Measurements from ENCODE around the gene SLC24A3. TPM values are rescaled to one million over a fixed set of nuclear protein-coding genes. Genes with fewer than 3 reads are reported as not detected.

Gene SLC24A3
- total RNA-seq, 1 experiment from 2014 or later, result not detected

GRCh38 chr20:19392344-19393130, 180.1 kb downstream of the SLC24A3 start:
- Histone ChIP-seq H4K20me1 (ENCODE audit: insufficient read depth) (no peaks in the 10 kb centered on the region; the same call in 1 of the 2 replicates), H3K36me3 (ENCODE audit: low read depth) (no peaks in the 10 kb centered on the region), H3K4me1 (replicated peaks; ENCODE audit: insufficient read depth) (no peaks in the 10 kb centered on the region), H3K9me3 (ENCODE audit: insufficient read depth, low read depth) (no peaks in the 10 kb centered on the region), H3K9me2 (ENCODE audit: insufficient read depth) (0 out of 2 replicates have a peak, but pooled peaks cover 4% of the 10 kb centered on the region), H3F3A (ENCODE audit: insufficient read depth, low read depth) (no peaks in the 10 kb centered on the region), H3K4me2 (no peak overlapping the region), H3K79me2 (ENCODE audit: low read depth) (no peaks in the 10 kb centered on the region), H3K27ac (no peak overlapping the region), H2AFZ (no peak overlapping the region), H3K4me3 (no peak overlapping the region), H3K27me3 (ENCODE audit: insufficient read depth, low read depth) (no peaks in the 10 kb centered on the region)
- CTCF ChIA-PET, result no interaction called here
- BruUV-seq (replicated peaks), result no TSS peak
- intact Hi-C loops (cut with micrococcal nuclease; ENCODE audit: unreplicated experiment), result no loop called here
- POLR2A ChIA-PET (ENCODE audit: unreplicated experiment), result no interaction called here
- no peak for TF ChIP-seq EZH2 (IDR thresholded peaks at IDR 0.05; ENCODE audit: low read depth)
- TF ChIP-seq CTCF (conservative IDR thresholded peaks at IDR 0.05), result no peak
- no peak for DNase-seq

- Histone ChIP-seq H3F3A (ENCODE audit: insufficient read depth, low read depth) (no peaks in the 10 kb centered on the region), H3K79me2 (ENCODE audit: low read depth) (no peaks in the 10 kb centered on the region), H3K9me2 (ENCODE audit: insufficient read depth) (0 out of 2 replicates have a peak, but pooled peaks cover 4% of the 10 kb centered on the region), H2AFZ (no peak overlapping the region), H3K4me2 (no peak overlapping the region), H3K27ac (no peak overlapping the region), H3K4me3 (no peak overlapping the region), H3K36me3 (ENCODE audit: low read depth) (no peaks in the 10 kb centered on the region), H4K20me1 (ENCODE audit: insufficient read depth) (no peaks in the 10 kb centered on the region; the same call in 1 of the 2 replicates), H3K27me3 (ENCODE audit: insufficient read depth, low read depth) (no peaks in the 10 kb centered on the region), H3K4me1 (replicated peaks; ENCODE audit: insufficient read depth) (no peaks in the 10 kb centered on the region), H3K9me3 (ENCODE audit: insufficient read depth, low read depth) (no peaks in the 10 kb centered on the region)
- ChIA-PET POLR2A (ENCODE audit: unreplicated experiment) (no interaction called here), CTCF (no interaction called here)
- no peak for DNase-seq
- intact Hi-C loops (cut with micrococcal nuclease; ENCODE audit: unreplicated experiment), result no loop called here
- no peak for TF ChIP-seq EZH2 (IDR thresholded peaks at IDR 0.05; ENCODE audit: low read depth)
- TF ChIP-seq CTCF (conservative IDR thresholded peaks at IDR 0.05), result no peak
- BruUV-seq (replicated peaks), result no TSS peak
Measured at GRCh38 chr20:19396460-19397081, 184.1 kb downstream of the SLC24A3 start.

GRCh38 chr20:19397226-19397625, 184.8 kb downstream of the SLC24A3 start:
- no peak overlapping the region for H3K4me2 ChIP-seq
- intact Hi-C loops (cut with micrococcal nuclease; ENCODE audit: unreplicated experiment), result no loop called here
- no peaks in the 10 kb centered on the region; the same call in 1 of the 2 replicates for H4K20me1 ChIP-seq (ENCODE audit: insufficient read depth)
- H3K9me2 ChIP-seq (ENCODE audit: insufficient read depth), result 0 out of 2 replicates have a peak, but pooled peaks cover 4% of the 10 kb centered on the region
- CTCF ChIA-PET, result no interaction called here
- no peaks in the 10 kb centered on the region for H3F3A ChIP-seq (ENCODE audit: insufficient read depth, low read depth)
- DNase-seq, result no peak
- POLR2A ChIA-PET (ENCODE audit: unreplicated experiment), result no interaction called here
- TF ChIP-seq CTCF (conservative IDR thresholded peaks at IDR 0.05), result no peak
- BruUV-seq (replicated peaks), result no TSS peak
- H3K9me3 ChIP-seq (ENCODE audit: insufficient read depth, low read depth), result no peaks in the 10 kb centered on the region
- H3K27me3 ChIP-seq (ENCODE audit: insufficient read depth, low read depth), result no peaks in the 10 kb centered on the region
- no peak overlapping the region for H3K4me3 ChIP-seq
- H3K79me2 ChIP-seq (ENCODE audit: low read depth), result no peaks in the 10 kb centered on the region
- no peak overlapping the region for H3K27ac ChIP-seq
- no peaks in the 10 kb centered on the region for H3K4me1 ChIP-seq (replicated peaks; ENCODE audit: insufficient read depth)
- H2AFZ ChIP-seq, result no peak overlapping the region
- H3K36me3 ChIP-seq (ENCODE audit: low read depth), result no peaks in the 10 kb centered on the region

All from PC-9 (cell line).